ENCODE results near the gene PRUNE2.

- TF ChIP-seq EZH2 (IDR thresholded peaks at IDR 0.05) = no peak
- no peak for TF ChIP-seq POLR2AphosphoS5 (IDR thresholded peaks at IDR 0.05; ENCODE audit: borderline replicate concordance, low read depth, low read length)
These were observed 11.4 kb upstream of the PRUNE2 start for GRCh38 chr9:76917299-76917698.
